Suprapubic skin (tissue), 4 donors: ENCODE measurements around the gene ATXN10.

Experiments used
- EP300 ChIP-seq: sonication (generic); formaldehyde crosslinking; IDR thresholded peaks from one replicate; pipeline ENCODE4 v1.6.1; 2017; ENCODE audit warnings: antibody characterized with exemption
- POLR2A ChIP-seq, 2 donors: fragments of 450-650 bp; IDR thresholded peaks; one replicate each; pipeline ENCODE4 v1.6.1; 2017; ENCODE audit warnings: antibody characterized with exemption in 2 of 2, mild to moderate bottlenecking in 2 of 2, moderate library complexity in 2 of 2
- POLR2AphosphoS5 ChIP-seq, 3 donors: sonication (generic); formaldehyde crosslinking; IDR thresholded peaks; one replicate each; pipeline ENCODE4 v1.6.1; 2017; ENCODE audit warnings: antibody characterized with exemption in 3 of 3
- TF ChIP-seq, protein P1 (sequence below), 2 donors: fragments of 200-600 bp in 1 of 2; fragments of 450-650 bp in 1 of 2; sonication (generic) in 1 of 2; IDR thresholded peaks; one replicate each; pipeline ENCODE4 v1.5.1; 2016 to 2019; ENCODE audit warnings: antibody characterized with exemption in 2 of 2, mild to moderate bottlenecking in 1 of 2, moderate library complexity in 1 of 2

- TF ChIP-seq, protein P1, sequence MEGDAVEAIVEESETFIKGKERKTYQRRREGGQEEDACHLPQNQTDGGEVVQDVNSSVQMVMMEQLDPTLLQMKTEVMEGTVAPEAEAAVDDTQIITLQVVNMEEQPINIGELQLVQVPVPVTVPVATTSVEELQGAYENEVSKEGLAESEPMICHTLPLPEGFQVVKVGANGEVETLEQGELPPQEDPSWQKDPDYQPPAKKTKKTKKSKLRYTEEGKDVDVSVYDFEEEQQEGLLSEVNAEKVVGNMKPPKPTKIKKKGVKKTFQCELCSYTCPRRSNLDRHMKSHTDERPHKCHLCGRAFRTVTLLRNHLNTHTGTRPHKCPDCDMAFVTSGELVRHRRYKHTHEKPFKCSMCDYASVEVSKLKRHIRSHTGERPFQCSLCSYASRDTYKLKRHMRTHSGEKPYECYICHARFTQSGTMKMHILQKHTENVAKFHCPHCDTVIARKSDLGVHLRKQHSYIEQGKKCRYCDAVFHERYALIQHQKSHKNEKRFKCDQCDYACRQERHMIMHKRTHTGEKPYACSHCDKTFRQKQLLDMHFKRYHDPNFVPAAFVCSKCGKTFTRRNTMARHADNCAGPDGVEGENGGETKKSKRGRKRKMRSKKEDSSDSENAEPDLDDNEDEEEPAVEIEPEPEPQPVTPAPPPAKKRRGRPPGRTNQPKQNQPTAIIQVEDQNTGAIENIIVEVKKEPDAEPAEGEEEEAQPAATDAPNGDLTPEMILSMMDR (IDR thresholded peaks at IDR 0.05), result no peak
- no peak for TF ChIP-seq EP300
- TF ChIP-seq POLR2A (IDR thresholded peaks at IDR 0.05), result no peak
- TF ChIP-seq POLR2AphosphoS5 (IDR thresholded peaks at IDR 0.05), result no peak
Observed at GRCh38 chr22:45684752-45685574, 13.3 kb downstream of the ATXN10 start.
